Ovary (tissue), 9 donors: ENCODE measurements around the gene TMEM38B. TPM values are rescaled to one million over a fixed set of nuclear protein-coding genes. Genes with fewer than 3 reads are reported as not detected.
"Not testable (repeated sequence)": the region's sequence is repeated elsewhere in the genome, so short reads cannot be mapped to it uniquely, and the experiment has no call there.

Source experiments
- DNase-seq, 5 donors: peaks; one replicate each; pipeline ENCODE4 v3.0.0-alpha.2; 2019 to 2020
- H3K27ac ChIP-seq, 2 donors: fragments of 200-600 bp; one replicate each; pipeline versions ENCODE4 v1.5.1 to v1.8.0; 2019 to 2022
- H3K27me3 ChIP-seq: fragments of 200-600 bp; one replicate; pipeline ENCODE4 v1.8.0; 2022
- H3K36me3 ChIP-seq: fragments of 200-600 bp; sonication (generic); one replicate; pipeline ENCODE4 v1.5.1; 2019
- H3K4me1 ChIP-seq: one replicate; pipeline ENCODE4 v1.8.1; 2013; ENCODE audit warnings: mild to moderate bottlenecking, moderate library complexity; ENCODE audit not compliant: insufficient read depth
- H3K4me3 ChIP-seq: fragments of 200-600 bp; sonication (generic); one replicate; pipeline ENCODE4 v1.5.1; 2017
- H3K9me3 ChIP-seq, 2 donors: fragments of 200-600 bp in 1 of 2; sonication (generic) in 1 of 2; one replicate each; pipeline versions ENCODE4 v1.5.1 to v1.8.1; 2013 to 2019; ENCODE audit warnings: mild to moderate bottlenecking in 1 of 2, moderate library complexity in 1 of 2
- CTCF ChIP-seq, 3 donors: fragments of 450-650 bp in 2 of 3; fragments of 200-600 bp in 1 of 3; IDR thresholded peaks; one replicate each; pipeline versions ENCODE4 v1.5.1 to v1.8.0; 2016 to 2022; ENCODE audit warnings: antibody characterized with exemption in 3 of 3, mild to moderate bottlenecking in 1 of 3
- EP300 ChIP-seq: sonication (generic); formaldehyde crosslinking; IDR thresholded peaks from one replicate; pipeline ENCODE4 v1.6.1; 2017; ENCODE audit warnings: antibody characterized with exemption
- POLR2A ChIP-seq: fragments of 450-650 bp; IDR thresholded peaks from one replicate; pipeline ENCODE4 v1.6.1; 2017; ENCODE audit warnings: antibody characterized with exemption, mild to moderate bottlenecking, moderate library complexity
- WGBS, 3 donors: extraction: QIAGEN DNeasy Blood & Tissue Kit in 1 of 3; methylation state at CpG; one replicate each; pipeline versions ENCODE4 v1.1.5 to v1.1.7; 2013 to 2017; 5-methylcytosine and 5-hydroxymethylcytosine counted together
- intact Hi-C, 4 donors: fragments of 100-400 bp; cut with DNase I; formaldehyde crosslinking; loops; one replicate each; pipeline versions ENCODE4 v1.11.0 to v1.15.1; 2022 to 2023
- polyA plus RNA-seq, 2 donors: library from polyadenylated mRNA; stranded (reverse); fragments of 200-250 nt in 1 of 2; fragments of 350-450 nt in 1 of 2; fragmentation: Illumina TruSeq in 1 of 2; extraction: RNeasy Lipid Tissue Mini Kit (QIAGEN cat#74804) in 1 of 2; gene quantifications; one replicate each; pipeline ENCODE4 v1.2.3, GENCODE V29; 2013 to 2014
- total RNA-seq, 7 donors: library from RNA; depleted of rRNA in 2 of 7; stranded (reverse); fragments of >200 nt in 2 of 7; fragmentation: NEBNext Ultra II Directional in 3 of 7; extraction: Animal tissue kit (Norgen Biotek cat#: 25700) in 3 of 7; gene quantifications; one replicate each; pipeline versions ENCODE4 v1.1.0 to v1.2.4, GENCODE V29; 2016 to 2023
- donor health status: DM: no; HTN: no; CAD: no; lungs with moderate emphysema.
- donor health status: DM: no; HTN: no; CAD: no.
- donor health status: Bipolar disorder and iron deficiency.
- donor health status: DM: yes; HTN: yes; CAD: no.
- donor health status: DM: no; HTN: no; CAD: no.
- donor health status: DM: yes; HTN: yes; CAD: no.

Gene TMEM38B
- total and polyA plus RNA-seq, 9 donors = 10.1 to 28.5 (median 14.4) TPM

GRCh38 chr9:105722099-105722498 lies 27.8 kb downstream of the TMEM38B start:
- intact Hi-C loops = no loop called here
- Histone ChIP-seq H3K27me3 (no peaks in the 10 kb centered on the region), H3K4me1 (no peaks in the 10 kb centered on the region), H3K9me3 (no peaks in the 10 kb centered on the region), H3K27ac (no peak overlapping the region), H3K36me3 (no peaks in the 10 kb centered on the region), H3K4me3 (no peak overlapping the region)
- no peak for DNase-seq
- TF ChIP-seq EP300 (no peak), CTCF (IDR thresholded peaks at IDR 0.05) (no peak), POLR2A (no peak)
- 60 to 75% (median 62%) methylated on average over 3 of the region's 3 CpGs for WGBS, 3 donors

GRCh38 chr9:105725370-105725769 lies 31.0 kb downstream of the TMEM38B start:
- 91 to 92% (median 92%) methylated on average over 2 of the region's 2 CpGs for WGBS, 3 donors
- intact Hi-C loops = no loop called here
- H3K27ac ChIP-seq = no peak overlapping the region
- no peak overlapping the region for H3K4me3 ChIP-seq
- H3K9me3 ChIP-seq = no peaks in the 10 kb centered on the region
- no peaks in the 10 kb centered on the region for H3K27me3 ChIP-seq
- no peaks in the 10 kb centered on the region for H3K36me3 ChIP-seq
- H3K4me1 ChIP-seq = no peaks in the 10 kb centered on the region
- no peak for DNase-seq
- TF ChIP-seq EP300 = no peak
- TF ChIP-seq CTCF (IDR thresholded peaks at IDR 0.05) = no peak
- no peak for TF ChIP-seq POLR2A

- intact Hi-C loops, DNase-seq, H3K9me3 ChIP-seq, H3K4me3 ChIP-seq, H3K27me3 ChIP-seq, H3K27ac ChIP-seq, H3K36me3 ChIP-seq, H3K4me1 ChIP-seq: not testable (repeated sequence)
- 97 to 98% (median 98%) methylated on average over 5 of the region's 5 CpGs for WGBS, 3 donors
These were observed 33.9 kb downstream of the TMEM38B start for GRCh38 chr9:105728230-105728629.

DNA sequence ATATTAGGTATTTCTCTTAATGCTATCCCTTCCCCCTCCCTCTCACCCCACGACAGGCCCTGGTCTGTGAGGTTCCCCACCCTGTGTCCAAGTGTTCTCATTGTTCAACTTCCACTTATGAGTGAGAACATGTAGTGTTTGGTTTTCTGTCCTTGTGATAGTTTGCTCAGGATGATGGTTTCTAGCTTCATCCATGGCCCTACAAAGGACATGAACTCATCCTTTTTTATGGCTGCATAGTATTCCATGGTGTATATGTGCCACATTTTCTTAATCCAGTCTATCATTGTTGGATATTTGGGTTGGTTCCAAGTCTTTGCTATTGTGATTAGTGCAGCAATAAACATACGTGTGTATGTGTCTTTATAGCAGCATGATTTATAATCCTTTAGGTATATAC lies 37.1 kb downstream of the TMEM38B start:
- H3K4me3 ChIP-seq, H3K27me3 ChIP-seq, H3K27ac ChIP-seq, intact Hi-C loops, H3K9me3 ChIP-seq, DNase-seq, H3K36me3 ChIP-seq, H3K4me1 ChIP-seq: not testable (repeated sequence)
- WGBS, 3 donors = 91 to 95% (median 92%) methylated on average over 2 of the region's 2 CpGs

GRCh38 chr9:105735366-105735765 lies 41.0 kb downstream of the TMEM38B start:
- Histone ChIP-seq H3K36me3 (no peaks in the 10 kb centered on the region), H3K27ac (no peak overlapping the region), H3K4me3 (no peak overlapping the region), H3K4me1 (no peaks in the 10 kb centered on the region), H3K9me3 (peaks cover 0 to 7% of the 10 kb centered on the region in 2 donors), H3K27me3 (no peaks in the 10 kb centered on the region)
- TF ChIP-seq CTCF (IDR thresholded peaks at IDR 0.05) (no peak), EP300 (no peak), POLR2A (no peak)
- no peak for DNase-seq
- intact Hi-C loops = no loop called here

- intact Hi-C loops = no loop called here
- Histone ChIP-seq H3K4me1 (no peaks in the 10 kb centered on the region), H3K4me3 (no peak overlapping the region), H3K9me3 (peaks cover 0 to 4% of the 10 kb centered on the region in 2 donors), H3K27me3 (no peaks in the 10 kb centered on the region), H3K36me3 (no peaks in the 10 kb centered on the region), H3K27ac (no peak overlapping the region)
- DNase-seq = no peak
- 95 to 98% (median 98%) methylated on average over 4 of the region's 4 CpGs for WGBS, 3 donors
- TF ChIP-seq POLR2A = no peak
- TF ChIP-seq CTCF (IDR thresholded peaks at IDR 0.05) = no peak
- no peak for TF ChIP-seq EP300
These were observed 42.9 kb downstream of the TMEM38B start for GRCh38 chr9:105737205-105737604.
